ENCODE data around the gene GDE1.

Gene GDE1

DNA sequence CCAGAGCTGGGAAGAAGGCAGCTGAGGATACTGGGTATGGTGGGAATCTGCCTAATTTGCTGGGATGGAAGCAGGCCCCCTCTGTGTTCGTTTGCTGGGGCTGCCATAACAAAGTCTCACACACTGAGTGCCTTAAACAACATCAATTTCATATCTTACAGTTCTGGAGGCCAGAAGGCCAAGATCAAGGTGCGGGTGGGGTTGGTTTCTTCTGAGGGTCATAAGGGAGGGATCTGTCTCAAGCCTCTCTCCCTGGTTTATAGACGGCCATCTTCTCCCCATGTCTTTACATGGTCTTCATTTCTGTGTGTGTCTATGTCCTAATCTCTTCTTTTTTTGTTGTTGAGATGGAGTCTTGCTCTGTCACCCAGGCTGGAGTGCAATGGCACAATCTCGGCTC is 35.8 kb downstream of the GDE1 start:
- DNase-seq (ENCODE audit: low spot score): no peak

DNA sequence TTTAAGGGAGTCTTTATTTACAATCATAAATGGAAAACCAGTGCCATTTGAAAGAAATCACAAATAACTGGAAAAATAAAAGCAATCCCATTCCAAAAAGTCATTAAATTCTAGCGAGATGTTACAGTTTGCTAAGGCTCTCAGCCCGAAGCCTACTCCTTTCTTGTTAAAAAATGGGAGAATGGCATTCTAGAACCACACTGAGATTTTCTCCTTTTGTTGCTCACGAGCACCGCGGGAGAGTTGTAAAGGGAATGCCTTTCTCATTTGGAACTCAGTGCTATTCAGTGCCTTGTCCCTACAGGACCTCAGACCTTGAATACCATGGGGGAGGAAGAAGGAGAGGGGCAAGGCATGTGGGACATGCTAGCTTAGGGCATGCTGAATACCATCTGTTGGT is 36.3 kb downstream of the GDE1 start:
- DNase-seq (ENCODE audit: low spot score): no peak

DNA sequence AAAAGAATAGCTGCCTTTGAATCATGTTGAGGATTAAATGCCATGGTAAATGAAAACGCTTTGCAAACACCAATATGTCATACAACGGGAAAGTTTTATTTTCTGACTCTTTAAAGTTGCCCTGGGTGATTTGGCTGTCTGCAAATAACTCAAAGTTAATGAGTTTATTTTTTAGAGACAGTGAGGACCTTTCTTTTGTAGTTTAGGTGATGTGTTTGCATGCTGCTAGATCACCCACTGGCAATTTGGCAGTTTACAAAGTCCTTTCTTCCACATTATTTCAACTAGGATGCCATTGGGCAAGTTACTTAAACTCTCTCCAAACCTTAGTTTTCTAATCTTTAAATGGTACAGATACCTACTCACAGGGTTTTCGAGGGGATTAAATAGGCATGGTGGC is 37.8 kb downstream of the GDE1 start:
- DNase-seq (ENCODE audit: low spot score): no peak

DNA sequence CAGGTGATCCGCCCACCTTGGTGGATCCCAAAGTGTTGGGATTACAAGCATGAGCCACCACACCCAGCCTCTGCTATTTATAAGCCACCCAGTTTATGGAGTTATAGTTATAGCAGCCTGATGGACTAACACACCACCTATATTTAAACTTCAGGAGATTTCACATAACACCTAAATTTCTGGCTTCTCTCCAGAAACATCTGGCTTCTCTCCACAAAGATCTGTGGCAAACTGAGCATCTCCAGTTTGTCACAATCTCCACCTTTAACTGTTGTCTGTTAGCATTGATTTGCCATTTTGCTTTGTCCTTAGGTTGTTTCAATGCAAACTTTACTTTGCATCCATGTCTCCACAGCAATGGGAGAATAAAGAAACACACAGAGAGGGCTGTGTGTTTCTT is 39.6 kb downstream of the GDE1 start:
- no peak for DNase-seq (ENCODE audit: low spot score)

DNA sequence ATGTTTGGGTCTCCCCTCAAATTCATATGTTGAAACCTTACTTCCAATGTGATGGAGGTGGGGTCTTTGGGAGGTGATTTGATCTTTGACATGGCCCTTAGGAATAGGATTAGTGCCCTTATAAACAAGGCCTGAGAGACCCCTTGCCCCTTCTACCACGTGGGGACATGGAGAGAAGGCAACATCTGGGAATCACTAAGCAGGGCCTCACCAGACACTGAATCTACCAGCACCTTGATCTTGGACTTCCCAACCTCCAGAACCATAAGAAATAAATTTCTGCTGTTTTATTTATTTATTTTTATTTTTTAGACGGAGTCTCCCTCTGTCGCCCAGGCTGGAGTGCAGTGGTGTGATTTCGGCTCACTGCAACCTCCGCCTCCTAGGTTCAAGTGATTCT is 40.1 kb downstream of the GDE1 start:
- no peak for DNase-seq (ENCODE audit: low spot score)

DNA sequence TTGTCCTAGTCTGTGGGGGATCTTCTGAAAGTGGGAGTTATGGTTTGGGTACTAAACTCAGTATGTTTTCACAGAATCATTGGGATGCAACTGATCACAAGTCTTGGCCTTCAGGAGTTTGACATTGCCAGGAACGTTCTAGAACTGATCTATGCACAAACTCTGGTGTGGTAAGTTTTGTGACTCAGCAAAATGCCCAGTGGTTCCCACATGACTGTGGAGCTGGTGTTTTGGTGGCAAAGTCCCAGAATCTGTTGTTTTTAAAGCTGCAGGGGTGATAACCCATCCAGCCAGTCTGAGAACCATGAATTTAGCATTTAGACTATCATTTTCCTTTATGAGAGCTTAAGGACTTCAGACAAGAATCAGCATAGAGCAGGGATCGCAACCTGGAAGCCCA is 40.6 kb downstream of the GDE1 start:
- DNase-seq (ENCODE audit: low spot score): no peak

DNA sequence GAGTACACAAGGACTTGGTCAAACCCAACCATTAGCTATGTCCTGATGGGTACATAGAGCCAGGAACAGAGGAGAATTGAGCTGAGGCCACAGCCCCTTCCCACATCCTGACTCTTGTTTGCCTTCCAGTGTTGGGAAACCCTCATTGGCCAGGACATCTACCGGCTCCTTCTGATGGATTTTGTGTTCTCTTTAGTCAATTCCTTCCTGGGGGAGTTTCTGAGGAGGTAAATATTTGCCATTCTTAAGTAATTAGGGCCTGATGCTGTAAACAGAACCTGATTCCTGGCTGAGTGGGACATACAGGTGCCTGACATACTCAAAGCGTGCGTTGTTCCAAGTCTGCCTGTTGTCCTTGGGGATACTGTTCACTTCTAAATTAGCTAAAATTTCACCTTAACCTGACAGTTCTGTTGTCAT is 42.6 kb downstream of the GDE1 start:
- DNase-seq (ENCODE audit: low spot score): no peak

DNA sequence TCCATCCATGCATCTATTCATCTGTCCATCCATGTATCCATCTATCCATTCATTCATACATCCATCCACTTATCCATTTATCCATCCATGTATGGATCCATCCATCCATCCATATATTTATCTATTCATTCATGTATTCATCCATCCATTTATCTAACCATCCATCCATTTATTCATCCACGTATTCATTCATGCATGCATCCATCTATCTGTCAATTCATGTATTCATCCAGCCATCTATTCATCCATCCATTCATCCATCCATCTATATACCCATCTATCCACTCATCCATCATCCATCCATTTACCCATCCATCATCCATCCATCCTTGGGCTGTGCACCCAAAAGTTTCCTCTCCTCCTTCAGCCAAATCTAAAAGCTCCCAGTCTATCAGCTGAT is 43.4 kb downstream of the GDE1 start:
- no peak for DNase-seq (ENCODE audit: low spot score)

DNA sequence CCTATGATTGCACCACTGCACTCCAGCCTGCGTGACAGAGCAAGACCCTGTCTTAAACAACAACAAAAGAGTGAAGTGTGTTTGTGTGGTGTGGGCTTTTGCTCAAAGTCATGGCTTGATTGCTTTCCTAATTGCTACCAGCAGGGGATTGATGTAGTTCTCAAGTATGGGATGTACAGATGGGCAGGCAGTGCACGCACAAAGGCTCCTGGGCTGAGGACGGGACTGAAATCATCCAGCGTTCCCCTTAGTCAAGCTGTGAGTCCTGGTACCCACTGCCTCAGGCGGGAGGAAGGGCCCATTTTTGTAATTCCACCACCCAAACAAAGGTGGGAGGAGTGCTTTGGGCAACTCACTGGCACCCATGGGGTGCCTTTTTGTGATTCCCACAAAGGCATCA is 47.3 kb downstream of the GDE1 start:
- no peak for DNase-seq (ENCODE audit: low spot score)

DNA sequence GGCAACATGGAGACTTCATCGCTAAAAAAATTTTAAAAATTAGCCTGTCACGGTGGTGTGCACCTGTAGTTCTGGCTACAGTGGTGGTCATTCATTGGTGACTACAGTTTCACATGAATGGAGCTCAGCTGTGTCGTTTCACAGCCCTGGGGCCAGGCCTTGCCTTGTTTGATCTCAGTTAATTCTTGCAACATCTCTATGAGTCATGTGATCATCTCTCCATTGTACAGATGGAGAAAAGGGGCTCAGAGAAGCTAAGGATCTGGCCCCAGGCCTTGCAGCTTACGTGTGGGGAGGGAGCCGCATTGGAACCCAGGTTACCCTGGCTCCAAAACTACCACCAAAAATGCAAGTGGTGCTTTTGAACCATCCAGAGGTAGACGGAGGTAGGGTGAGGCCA is 49.4 kb downstream of the GDE1 start:
- DNase-seq (ENCODE audit: low spot score): no peak

DNA sequence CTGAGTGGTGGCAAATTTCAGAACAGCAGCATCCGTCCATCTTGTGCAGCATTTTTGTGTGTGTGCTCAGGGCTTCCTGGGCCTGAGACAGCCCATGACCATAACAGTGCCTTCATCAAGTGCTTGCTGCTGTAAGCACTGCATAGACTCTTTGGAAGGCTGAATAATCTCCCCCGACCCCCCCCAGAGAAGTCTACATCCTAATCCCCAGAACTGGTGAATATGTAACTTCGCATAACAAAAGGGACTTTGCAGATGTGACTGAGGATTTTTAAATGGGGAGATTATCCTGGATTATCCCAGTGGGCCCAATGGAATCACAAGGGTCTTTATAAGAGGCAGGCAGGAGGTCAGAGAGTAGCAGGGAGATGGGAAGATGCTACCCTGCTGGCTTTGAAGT is 53.6 kb downstream of the GDE1 start:
- DNase-seq (ENCODE audit: low spot score): no peak

DNA sequence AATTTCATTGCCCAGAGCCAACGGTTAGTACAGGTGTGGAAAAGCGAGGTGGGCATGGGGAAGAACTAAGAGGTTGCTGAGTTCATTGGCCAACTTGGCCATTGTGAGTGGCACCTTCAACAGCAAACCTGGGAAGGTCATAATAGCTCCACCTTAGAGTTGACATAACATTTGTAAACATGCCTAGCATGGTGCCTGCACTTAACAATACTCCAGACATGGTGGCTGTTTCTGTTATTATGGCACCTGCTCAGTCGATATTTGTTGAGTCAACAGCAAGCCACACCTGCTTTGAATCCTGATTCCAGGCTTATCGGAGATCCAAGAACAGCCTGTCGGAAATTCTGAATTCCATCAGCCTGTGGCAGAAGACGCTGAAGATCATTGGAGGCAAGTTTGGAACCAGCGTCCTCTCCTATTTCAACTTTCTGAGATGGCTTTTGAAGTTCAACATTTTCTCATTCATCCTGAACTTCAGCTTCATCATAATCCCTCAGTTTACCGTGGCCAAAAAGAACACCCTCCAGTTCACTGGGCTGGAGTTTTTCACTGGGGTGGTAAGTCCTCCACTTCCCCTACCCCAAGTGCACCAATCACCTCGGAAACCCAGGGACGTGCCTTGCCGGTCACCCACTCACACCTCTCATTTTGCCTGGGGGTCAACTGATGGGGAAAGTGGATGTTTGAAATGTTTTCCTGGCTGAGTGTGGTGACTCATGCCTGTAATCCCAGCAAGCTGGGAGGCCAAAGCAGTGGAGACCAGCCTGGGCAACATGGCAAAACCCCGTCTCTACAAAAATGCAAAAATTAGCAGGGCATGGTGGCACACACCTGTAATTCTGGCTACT is 58.2 kb downstream of the GDE1 start:
- DNase-seq (ENCODE audit: low spot score): no peak

DNA sequence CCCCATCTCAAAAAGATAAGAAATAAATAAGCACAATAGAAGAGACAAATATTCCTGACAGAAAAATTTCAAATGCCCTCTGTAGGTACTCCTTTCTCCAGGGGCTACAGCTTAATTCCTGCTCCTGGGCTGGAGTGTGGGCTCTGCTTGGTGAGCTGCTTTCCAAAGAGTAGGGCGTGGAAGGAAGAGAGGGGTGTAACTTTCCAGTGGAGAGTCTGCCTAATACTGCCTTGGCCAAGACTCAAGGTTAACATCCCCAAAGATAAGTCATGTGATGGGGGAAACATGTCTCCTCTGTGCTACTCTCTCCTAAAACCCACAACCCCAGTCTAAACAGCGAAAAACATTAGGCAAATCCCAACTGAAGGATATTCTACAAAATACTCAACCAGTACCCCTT is 61.5 kb downstream of the GDE1 start:
- DNase-seq (ENCODE audit: low spot score): no peak

DNA sequence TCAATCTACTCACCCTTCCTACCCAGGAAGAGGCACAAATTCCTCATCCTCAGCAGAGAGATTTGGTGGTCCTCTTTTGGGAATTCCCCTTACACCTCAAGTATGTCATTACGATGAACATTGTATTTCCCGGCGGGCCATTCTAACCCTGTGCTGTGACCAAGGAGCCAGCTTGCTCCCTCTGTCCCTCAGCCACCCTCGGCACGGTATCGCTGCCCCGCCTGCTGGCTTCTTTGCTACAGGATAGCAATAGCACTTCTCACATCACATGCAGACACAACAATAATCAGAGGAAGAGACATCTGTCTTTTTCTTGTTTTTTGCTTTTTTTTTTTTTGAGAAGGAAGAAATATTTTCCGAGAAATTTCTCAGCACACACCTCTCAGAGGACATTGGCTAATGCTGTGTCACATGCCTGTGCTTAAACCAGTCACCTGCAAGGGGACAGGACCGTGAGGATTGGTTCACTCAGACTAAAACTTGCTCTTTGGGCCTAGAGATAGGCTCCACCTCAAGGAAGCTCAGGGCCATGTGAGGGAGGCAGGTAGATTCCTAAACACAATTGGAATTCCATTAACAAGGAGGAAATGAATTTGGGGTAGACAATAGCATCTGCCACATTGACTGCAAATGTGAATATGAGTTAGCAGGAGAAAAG is 63.0 kb downstream of the GDE1 start:
- no peak for DNase-seq (ENCODE audit: low spot score)

Data from AG20443 (cell line).